Measurements from ENCODE around the gene FLNB. TPM values are rescaled to one million over a fixed set of nuclear protein-coding genes. Genes with fewer than 3 reads are reported as not detected.

Gene FLNB
- total and polyA plus RNA-seq, 12 donors, result 84.6 to 278 (median 131) TPM

GRCh38 chr3:57982561-57983243 is 25.5 kb upstream of the FLNB start:
- Histone ChIP-seq H3K36me3 (replicated peaks in 1 of 2) (no peaks in the 10 kb centered on the region), H3K4me1 (replicated peaks in 1 of 2) (peaks cover 0 to 13% of the 10 kb centered on the region in 2 donors), H3K27me3 (no peaks in the 10 kb centered on the region), H3K9me3 (replicated peaks in 1 of 3) (no peaks in the 10 kb centered on the region), H3K27ac (peak overlapping the region in 1 of 5 donors; percentile 67), H3K4me3 (no peak overlapping the region)
- peak in 1 of 7 donors; percentile 29 for DNase-seq
- intact Hi-C loops (cut with DNase I), result no loop called here
- TF ChIP-seq POLR2A (IDR thresholded peaks at IDR 0.05), result no peak
- no peak for TF ChIP-seq CTCF (IDR thresholded peaks at IDR 0.05)
- WGBS, 4 donors, result 83 to 90% (median 87%) methylated on average over 9 of the region's 9 CpGs

- Histone ChIP-seq H3K27ac (peak overlapping the region in 3 of 5 donors; percentile 10 to 67 (median 65)), H3K9me3 (replicated peaks in 1 of 3) (no peaks in the 10 kb centered on the region), H3K27me3 (no peaks in the 10 kb centered on the region), H3K4me3 (no peak overlapping the region), H3K4me1 (replicated peaks in 1 of 2) (peaks cover 0 to 13% of the 10 kb centered on the region in 2 donors), H3K36me3 (replicated peaks in 1 of 2) (no peaks in the 10 kb centered on the region)
- 0 to 6% (median 5%) methylated on average over 4 to 5 of the region's 5 CpGs for WGBS, 4 donors
- DNase-seq, result peak; percentile 78 to 93 (median 87)
- intact Hi-C loops (cut with DNase I), result no loop called here
- TF ChIP-seq POLR2A (IDR thresholded peaks at IDR 0.05), result no peak
- no peak for TF ChIP-seq CTCF (IDR thresholded peaks at IDR 0.05)
Observed at GRCh38 chr3:57983734-57984518, 24.3 kb upstream of the FLNB start.

- Histone ChIP-seq H3K4me3 (no peak overlapping the region), H3K4me1 (replicated peaks in 1 of 2) (peaks cover 0 to 13% of the 10 kb centered on the region in 2 donors), H3K27me3 (no peaks in the 10 kb centered on the region), H3K36me3 (replicated peaks in 1 of 2) (no peaks in the 10 kb centered on the region), H3K9me3 (replicated peaks in 1 of 3) (no peaks in the 10 kb centered on the region), H3K27ac (no peak overlapping the region)
- no peak for DNase-seq
- TF ChIP-seq CTCF (IDR thresholded peaks at IDR 0.05) (no peak), POLR2A (IDR thresholded peaks at IDR 0.05) (no peak)
- intact Hi-C loops (cut with DNase I), result no loop called here
- WGBS, 4 donors, result 76 to 89% (median 84%) methylated on average over 8 to 9 of the region's 9 CpGs
Observed at GRCh38 chr3:57985176-57985983, 22.8 kb upstream of the FLNB start.

- intact Hi-C loops (cut with DNase I), result no loop called here
- Histone ChIP-seq H3K9me3 (replicated peaks in 1 of 3) (no peaks in the 10 kb centered on the region), H3K27me3 (no peaks in the 10 kb centered on the region), H3K4me3 (no peak overlapping the region), H3K4me1 (replicated peaks in 1 of 2) (peaks cover 0 to 13% of the 10 kb centered on the region in 2 donors), H3K36me3 (replicated peaks in 1 of 2) (no peaks in the 10 kb centered on the region), H3K27ac (no peak overlapping the region)
- DNase-seq, result no peak
- no peak for TF ChIP-seq POLR2A (IDR thresholded peaks at IDR 0.05)
- no peak for TF ChIP-seq CTCF (IDR thresholded peaks at IDR 0.05)
- WGBS, 4 donors, result 93 to 100% (median 99%) methylated on average over 2 of the region's 2 CpGs
Observed at GRCh38 chr3:57985984-57986246, 22.3 kb upstream of the FLNB start.

All from adrenal gland (tissue), 12 donors.